Measurements from ENCODE around the gene SLCO4A1. TPM values are rescaled to one million over a fixed set of nuclear protein-coding genes. Genes with fewer than 3 reads are reported as not detected.
A peak's percentile ranks its signal among the peaks of the same experiment; 100 is the strongest.
"Not testable (repeated sequence)": the region's sequence is repeated elsewhere in the genome, so short reads cannot be mapped to it uniquely, and the experiment has no call there.

Gene SLCO4A1
- total RNA-seq, 1 experiment from 2014 or later = 6.0 TPM

GRCh38 chr20:62622877-62623487, 19.3 kb upstream of the SLCO4A1 start:
- Histone ChIP-seq H3K27me3 (replicated peaks) (no peaks in the 10 kb centered on the region), H3K4me1 (replicated peaks) (peaks cover 89% of the 10 kb centered on the region), H3K27ac (peak overlapping the region; percentile 89), H3K36me3 (no peaks in the 10 kb centered on the region), H3K9me3 (replicated peaks) (no peaks in the 10 kb centered on the region), H3K4me3 (no peak overlapping the region)
- DNase-seq (ENCODE audit: low read depth in 1 of 2, low spot score in 2 of 2) = no peak

DNA sequence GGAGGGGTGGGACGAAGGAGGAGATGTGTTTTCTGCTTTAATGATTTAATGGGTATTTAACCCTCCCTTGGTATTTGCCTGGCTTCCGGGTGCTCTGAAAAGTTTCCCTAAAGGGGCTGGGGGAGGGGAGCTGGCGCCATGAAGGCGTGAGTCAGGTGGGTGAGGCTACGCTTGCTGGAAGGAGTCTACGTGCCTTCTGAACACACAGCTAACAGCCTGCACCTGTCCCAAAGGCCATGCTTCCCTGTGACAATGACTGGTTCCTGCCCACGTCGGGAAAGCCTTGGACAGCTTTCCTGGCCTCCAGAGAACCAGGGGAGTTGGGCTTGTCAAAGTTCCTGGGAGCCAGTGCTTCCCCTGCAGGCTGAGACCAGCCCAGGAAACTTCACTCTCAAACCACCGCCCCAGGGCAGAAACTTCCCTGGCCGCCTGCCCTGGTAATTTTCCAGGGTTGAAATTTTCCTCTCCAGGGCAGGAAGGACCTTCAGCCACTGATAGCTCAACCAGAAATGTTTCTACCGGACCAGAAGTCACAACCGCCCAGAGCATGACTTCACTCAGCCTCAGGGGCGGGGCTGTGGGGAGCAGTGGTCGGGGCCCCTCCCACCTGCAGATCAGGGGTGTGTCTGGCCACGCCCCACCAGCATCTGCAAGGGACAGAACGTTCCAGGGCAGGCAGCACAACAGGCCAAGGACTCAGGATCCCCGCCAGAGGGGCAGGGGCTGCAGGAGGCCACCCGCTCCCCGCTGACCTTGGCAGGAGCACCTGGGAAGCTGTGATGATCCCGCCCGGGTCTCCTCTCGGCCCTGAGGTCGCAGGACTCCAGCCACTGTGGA, 18.6 kb upstream of the SLCO4A1 start:
- Histone ChIP-seq H3K27me3 (replicated peaks) (no peaks in the 10 kb centered on the region), H3K36me3 (no peaks in the 10 kb centered on the region), H3K4me1 (replicated peaks) (peaks cover 89% of the 10 kb centered on the region), H3K4me3 (no peak overlapping the region), H3K27ac (peak overlapping the region; percentile 89), H3K9me3 (replicated peaks) (no peaks in the 10 kb centered on the region)
- DNase-seq (ENCODE audit: low read depth in 1 of 2, low spot score in 2 of 2) = peak; percentile 96 to 97

DNA sequence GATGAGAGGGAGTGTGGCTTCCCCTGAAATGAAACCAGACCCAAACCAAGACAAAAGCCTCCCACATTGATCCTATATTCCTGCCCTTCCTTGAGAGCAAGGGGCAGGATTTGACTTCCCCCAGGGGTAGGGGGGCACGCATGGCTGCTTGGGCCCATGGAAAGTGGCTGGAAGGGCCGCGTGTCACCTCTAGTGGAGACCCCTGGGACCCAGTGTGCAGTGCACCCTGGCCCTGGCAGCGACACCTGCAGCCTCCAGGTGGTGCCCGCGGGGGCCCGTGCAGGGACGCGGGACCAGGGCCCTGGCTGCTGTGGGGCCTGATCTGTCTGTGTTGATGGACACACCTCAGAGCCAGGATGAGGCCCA, 18.0 kb upstream of the SLCO4A1 start:
- no peaks in the 10 kb centered on the region for H3K27me3 ChIP-seq (replicated peaks)
- DNase-seq (ENCODE audit: low read depth in 1 of 2, low spot score in 2 of 2) = no peak

GRCh38 chr20:62624719-62625453, 17.4 kb upstream of the SLCO4A1 start:
- Histone ChIP-seq H3K27ac (no peak overlapping the region; the same call in 1 of the 2 replicates), H3K4me3 (no peak overlapping the region), H3K4me1 (replicated peaks) (peaks cover 87% of the 10 kb centered on the region), H3K36me3 (no peaks in the 10 kb centered on the region), H3K27me3 (replicated peaks) (no peaks in the 10 kb centered on the region), H3K9me3 (replicated peaks) (no peaks in the 10 kb centered on the region)
- no peak for DNase-seq (ENCODE audit: low read depth in 1 of 2, low spot score in 2 of 2)

More for the DNA sequence above, 18.0 kb upstream of the SLCO4A1 start:
- Histone ChIP-seq H3K4me3 (no peak overlapping the region), H3K36me3 (no peaks in the 10 kb centered on the region), H3K4me1 (replicated peaks) (peaks cover 89% of the 10 kb centered on the region), H3K27ac (peak overlapping the region; percentile 89; the same call in 1 of the 2 replicates), H3K9me3 (replicated peaks) (no peaks in the 10 kb centered on the region)

- Histone ChIP-seq H3K4me3 (no peak overlapping the region), H3K4me1 (replicated peaks) (peaks cover 85% of the 10 kb centered on the region), H3K27me3 (replicated peaks) (no peaks in the 10 kb centered on the region), H3K27ac (peak overlapping the region; percentile 71), H3K36me3 (no peaks in the 10 kb centered on the region), H3K9me3 (replicated peaks) (no peaks in the 10 kb centered on the region)
- DNase-seq (ENCODE audit: low read depth in 1 of 2, low spot score in 2 of 2) = no peak
Observed at GRCh38 chr20:62625516-62625915, 16.8 kb upstream of the SLCO4A1 start.

GRCh38 chr20:62625921-62626547, 16.3 kb upstream of the SLCO4A1 start:
- peak overlapping the region; percentile 71 for H3K27ac ChIP-seq
- H3K27me3 ChIP-seq (replicated peaks) = no peaks in the 10 kb centered on the region
- H3K4me1 ChIP-seq (replicated peaks) = peaks cover 85% of the 10 kb centered on the region
- peak; percentile 87 to 93 for DNase-seq (ENCODE audit: low read depth in 1 of 2, low spot score in 2 of 2)
- no peak overlapping the region for H3K4me3 ChIP-seq
- no peaks in the 10 kb centered on the region for H3K36me3 ChIP-seq
- no peaks in the 10 kb centered on the region for H3K9me3 ChIP-seq (replicated peaks)

GRCh38 chr20:62627425-62627824, 14.9 kb upstream of the SLCO4A1 start:
- H3K4me3 ChIP-seq; H3K36me3 ChIP-seq; H3K27me3 ChIP-seq (replicated peaks); H3K9me3 ChIP-seq (replicated peaks); DNase-seq (ENCODE audit: low read depth in 1 of 2, low spot score in 2 of 2): not testable (repeated sequence)
- peak overlapping the region; percentile 82 for H3K27ac ChIP-seq
- peaks cover 72% of the 10 kb centered on the region for H3K4me1 ChIP-seq (replicated peaks)

DNA sequence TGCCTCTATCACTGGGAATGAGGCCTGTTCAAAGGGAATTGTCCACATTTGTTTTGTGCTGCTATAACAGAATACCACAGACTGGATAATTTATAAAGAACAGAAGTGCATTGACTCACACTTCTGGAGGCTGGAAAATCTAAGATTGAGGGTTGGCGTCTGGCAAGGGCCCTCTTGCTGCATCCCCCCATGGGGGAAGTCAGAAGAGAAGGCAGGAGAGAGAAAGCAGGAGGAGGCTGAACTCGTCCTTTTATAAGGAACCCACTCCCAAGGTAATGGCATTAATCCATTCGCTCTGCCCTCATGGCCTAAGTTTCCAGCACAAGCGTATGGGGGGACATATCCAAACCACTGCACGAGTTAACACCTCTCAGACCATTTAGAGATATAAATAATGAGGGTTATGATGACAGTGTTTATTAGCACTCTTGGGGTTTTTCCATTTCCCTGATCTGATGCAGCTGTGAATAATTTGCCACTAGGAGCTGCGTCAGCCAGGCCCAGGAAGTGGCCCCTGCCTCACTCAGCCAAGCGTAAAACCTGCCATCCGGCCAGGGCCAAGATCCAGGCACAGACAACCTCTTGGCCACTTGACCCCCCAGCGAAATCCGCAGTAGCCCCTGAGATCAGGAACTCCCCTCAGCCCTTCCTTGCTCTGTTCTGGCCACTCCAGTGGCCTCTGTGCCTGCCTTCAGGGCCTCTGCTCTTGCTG, 14.2 kb upstream of the SLCO4A1 start:
- Histone ChIP-seq H3K4me1 (replicated peaks) (peaks cover 66% of the 10 kb centered on the region), H3K4me3 (no peak overlapping the region), H3K9me3 (replicated peaks) (no peaks in the 10 kb centered on the region), H3K27me3 (replicated peaks) (no peaks in the 10 kb centered on the region), H3K27ac (peak overlapping the region; percentile 82), H3K36me3 (no peaks in the 10 kb centered on the region)
- peak; percentile 71 to 77 for DNase-seq (ENCODE audit: low read depth in 1 of 2, low spot score in 2 of 2)

GRCh38 chr20:62628691-62629090, 13.6 kb upstream of the SLCO4A1 start:
- Histone ChIP-seq H3K27me3 (replicated peaks) (no peaks in the 10 kb centered on the region), H3K4me1 (replicated peaks) (peaks cover 60% of the 10 kb centered on the region), H3K9me3 (replicated peaks) (no peaks in the 10 kb centered on the region), H3K36me3 (no peaks in the 10 kb centered on the region), H3K4me3 (no peak overlapping the region), H3K27ac (peak overlapping the region; percentile 82)
- DNase-seq (ENCODE audit: low read depth in 1 of 2, low spot score in 2 of 2) = peak in 1 of 2 experiments; percentile 73

GRCh38 chr20:62629864-62630470, 12.3 kb upstream of the SLCO4A1 start:
- no peaks in the 10 kb centered on the region for H3K36me3 ChIP-seq

GRCh38 chr20:62631336-62632308, 10.7 kb upstream of the SLCO4A1 start:
- Histone ChIP-seq H3K4me3 (no peak overlapping the region), H3K27ac (no peak overlapping the region), H3K27me3 (replicated peaks) (no peaks in the 10 kb centered on the region), H3K36me3 (no peaks in the 10 kb centered on the region), H3K9me3 (replicated peaks) (no peaks in the 10 kb centered on the region), H3K4me1 (replicated peaks) (peaks cover 30% of the 10 kb centered on the region)
- no peak for DNase-seq (ENCODE audit: low read depth in 1 of 2, low spot score in 2 of 2)

More at GRCh38 chr20:62629864-62630470, 12.3 kb upstream of the SLCO4A1 start:
- Histone ChIP-seq H3K4me3 (no peak overlapping the region), H3K4me1 (replicated peaks) (peaks cover 47% of the 10 kb centered on the region), H3K9me3 (replicated peaks) (no peaks in the 10 kb centered on the region), H3K27ac (no peak overlapping the region), H3K27me3 (replicated peaks) (no peaks in the 10 kb centered on the region)
- DNase-seq (ENCODE audit: low read depth in 1 of 2, low spot score in 2 of 2) = no peak

- Histone ChIP-seq H3K4me1 (replicated peaks) (peaks cover 30% of the 10 kb centered on the region), H3K4me3 (no peak overlapping the region), H3K36me3 (no peaks in the 10 kb centered on the region), H3K27me3 (replicated peaks) (no peaks in the 10 kb centered on the region), H3K27ac (no peak overlapping the region), H3K9me3 (replicated peaks) (no peaks in the 10 kb centered on the region)
- no peak for DNase-seq (ENCODE audit: low read depth in 1 of 2, low spot score in 2 of 2)
Observed at GRCh38 chr20:62632575-62633090, 9.7 kb upstream of the SLCO4A1 start.

All from SJSA1 (cell line).